ENCODE data around the gene JDP2.

Gene JDP2

GRCh38 chr14:75467763-75468162 is 39.9 kb downstream of the JDP2 start:
- Histone ChIP-seq H3K27ac (no peak overlapping the region), H3K4me1 (ENCODE audit: low read depth, poor library complexity, severe bottlenecking) (no peaks in the 10 kb centered on the region), H3K4me3 (IDR thresholded peaks at IDR 0.05; ENCODE audit: insufficient read depth, low read depth, low read length) (no peak overlapping the region), H3K9ac (no peak overlapping the region), H3K36me3 (ENCODE audit: insufficient read depth) (no peaks in the 10 kb centered on the region), H3K27me3 (ENCODE audit: insufficient read depth, low read depth) (no peaks in the 10 kb centered on the region), H4K20me1 (ENCODE audit: insufficient read depth) (no peaks in the 10 kb centered on the region), H2AFZ (ENCODE audit: low read depth) (no peak overlapping the region), H3K4me2 (no peak overlapping the region), H3K79me2 (ENCODE audit: insufficient read depth, low read depth) (no peaks in the 10 kb centered on the region)
- no peak for TF ChIP-seq CTCF (conservative IDR thresholded peaks at IDR 0.05; ENCODE audit: low read depth, low read length)

GRCh38 chr14:75469164-75469563 is 41.3 kb downstream of the JDP2 start:
- Histone ChIP-seq H3K9ac (no peak overlapping the region), H3K27ac (no peak overlapping the region), H3K36me3 (ENCODE audit: insufficient read depth) (no peaks in the 10 kb centered on the region), H3K4me2 (no peak overlapping the region), H3K4me1 (ENCODE audit: low read depth, poor library complexity, severe bottlenecking) (no peaks in the 10 kb centered on the region), H3K27me3 (ENCODE audit: insufficient read depth, low read depth) (no peaks in the 10 kb centered on the region), H3K79me2 (ENCODE audit: insufficient read depth, low read depth) (no peaks in the 10 kb centered on the region), H3K4me3 (IDR thresholded peaks at IDR 0.05; ENCODE audit: insufficient read depth, low read depth, low read length) (no peak overlapping the region), H4K20me1 (ENCODE audit: insufficient read depth) (no peaks in the 10 kb centered on the region), H2AFZ (ENCODE audit: low read depth) (no peak overlapping the region)
- TF ChIP-seq CTCF (conservative IDR thresholded peaks at IDR 0.05; ENCODE audit: low read depth, low read length): no peak

GRCh38 chr14:75469606-75470237 is 41.9 kb downstream of the JDP2 start:
- Histone ChIP-seq H3K4me1 (ENCODE audit: low read depth, poor library complexity, severe bottlenecking) (no peaks in the 10 kb centered on the region), H3K79me2 (ENCODE audit: insufficient read depth, low read depth) (no peaks in the 10 kb centered on the region), H2AFZ (ENCODE audit: low read depth) (no peak overlapping the region), H3K27me3 (ENCODE audit: insufficient read depth, low read depth) (no peaks in the 10 kb centered on the region), H3K9ac (no peak overlapping the region), H3K36me3 (ENCODE audit: insufficient read depth) (no peaks in the 10 kb centered on the region), H3K27ac (no peak overlapping the region), H4K20me1 (ENCODE audit: insufficient read depth) (no peaks in the 10 kb centered on the region), H3K4me3 (IDR thresholded peaks at IDR 0.05; ENCODE audit: insufficient read depth, low read depth, low read length) (no peak overlapping the region), H3K4me2 (no peak overlapping the region)
- no peak for TF ChIP-seq CTCF (conservative IDR thresholded peaks at IDR 0.05; ENCODE audit: low read depth, low read length)

- no peaks in the 10 kb centered on the region for H3K27me3 ChIP-seq (ENCODE audit: insufficient read depth, low read depth)
- no peaks in the 10 kb centered on the region for H3K79me2 ChIP-seq (ENCODE audit: insufficient read depth, low read depth)
- no peaks in the 10 kb centered on the region for H3K4me1 ChIP-seq (ENCODE audit: low read depth, poor library complexity, severe bottlenecking)
- H3K9ac ChIP-seq: no peak overlapping the region
- H3K36me3 ChIP-seq (ENCODE audit: insufficient read depth): no peaks in the 10 kb centered on the region
- H2AFZ ChIP-seq (ENCODE audit: low read depth): no peak overlapping the region
- no peak overlapping the region for H3K4me3 ChIP-seq (IDR thresholded peaks at IDR 0.05; ENCODE audit: insufficient read depth, low read depth, low read length)
- no peak overlapping the region for H3K27ac ChIP-seq
- no peak overlapping the region for H3K4me2 ChIP-seq
- TF ChIP-seq CTCF (conservative IDR thresholded peaks at IDR 0.05; ENCODE audit: low read depth, low read length): no peak
- H4K20me1 ChIP-seq (ENCODE audit: insufficient read depth): no peaks in the 10 kb centered on the region
These were observed 42.5 kb downstream of the JDP2 start for GRCh38 chr14:75470238-75470797.

Data from KMS-11 (cell line).